Stimulated activated naive CD8-positive, alpha-beta T cell treated with anti-CD3 and anti-CD28 coated beads, Interleukin-15, amount 100 ng/mL, for 72 hours (primary cell): ENCODE measurements around the gene FCGBP.
"Not testable (repeated sequence)": the region's sequence is repeated elsewhere in the genome, so short reads cannot be mapped to it uniquely, and the experiment has no call there.

Experiments
- ATAC-seq: fragments of 150-1000 bp; cut with Tn5 transposase; 2 replicates; pipeline ENCODE4 v1.10.0; 2021; ENCODE audit warnings: mild to moderate bottlenecking, moderate library complexity
- DNase-seq, 2 donors: peaks; one replicate each; pipeline ENCODE4 v3.0.0; 2021 to 2022
- H3K27ac Mint-ChIP-seq, 2 donors: one replicate each; pipeline ENCODE4 v1.8.0; 2022; ENCODE audit warnings: mild to moderate bottlenecking in 2 of 2, mixed read lengths in 2 of 2, moderate library complexity in 2 of 2
- H3K27me3 Mint-ChIP-seq: one replicate; pipeline ENCODE4 v1.8.0; 2022; ENCODE audit warnings: mixed read lengths
- H3K4me1 Mint-ChIP-seq: one replicate; pipeline ENCODE4 v1.8.0; 2022; ENCODE audit warnings: mild to moderate bottlenecking, mixed read lengths
- H3K4me3 Mint-ChIP-seq, 2 donors: one replicate each; pipeline ENCODE4 v1.8.0; 2022; ENCODE audit warnings: mild to moderate bottlenecking in 2 of 2, mixed read lengths in 2 of 2, moderate library complexity in 1 of 2
- H3K9me3 Mint-ChIP-seq, 2 donors: one replicate each; pipeline ENCODE4 v1.8.0; 2022; ENCODE audit warnings: mixed read lengths in 2 of 2

FCGBP gene

GRCh38 chr19:39892506-39892902 lies 41.9 kb downstream of the FCGBP start:
- not testable (repeated sequence) for ATAC-seq
- H3K27ac Mint-ChIP-seq: peak overlapping the region in 1 of 2 donors; percentile 9

GRCh38 chr19:39891660-39892505 lies 42.6 kb downstream of the FCGBP start:
- Mint-ChIP-seq H3K27ac (peak overlapping the region in 1 of 2 donors; percentile 48), H3K4me1 (peaks cover 18% of the 10 kb centered on the region), H3K4me3 (peak overlapping the region in 1 of 2 donors; percentile 66)
- DNase-seq (peak in 1 of 2 donors; percentile 39), ATAC-seq (peak; percentile 13)
- not testable (repeated sequence) for H3K9me3 Mint-ChIP-seq, H3K27me3 Mint-ChIP-seq

More at GRCh38 chr19:39892506-39892902, 41.9 kb downstream of the FCGBP start:
- H3K4me1 Mint-ChIP-seq: peaks cover 18% of the 10 kb centered on the region
- peak in 1 of 2 donors; percentile 3 for DNase-seq
- H3K27me3 Mint-ChIP-seq, H3K9me3 Mint-ChIP-seq: not testable (repeated sequence)
- peak overlapping the region in 1 of 2 donors; percentile 66 for H3K4me3 Mint-ChIP-seq

GRCh38 chr19:39890755-39891551 lies 43.5 kb downstream of the FCGBP start:
- peak overlapping the region in 1 of 2 donors; percentile 26 for H3K4me3 Mint-ChIP-seq
- H3K9me3 Mint-ChIP-seq: no peaks in the 10 kb centered on the region
- peak overlapping the region; percentile 7 to 72 for H3K27ac Mint-ChIP-seq
- ATAC-seq (no peak), DNase-seq (no peak)
- H3K27me3 Mint-ChIP-seq: no peaks in the 10 kb centered on the region
- peaks cover 18% of the 10 kb centered on the region for H3K4me1 Mint-ChIP-seq

- not testable (repeated sequence) for ATAC-seq, H3K4me3 Mint-ChIP-seq, H3K27me3 Mint-ChIP-seq, DNase-seq, H3K9me3 Mint-ChIP-seq
- peaks cover 18% of the 10 kb centered on the region for H3K4me1 Mint-ChIP-seq
- H3K27ac Mint-ChIP-seq: peak overlapping the region; percentile 39 to 80
Observed at GRCh38 chr19:39889872-39890754, 44.3 kb downstream of the FCGBP start.

- not testable (repeated sequence) for DNase-seq, H3K27me3 Mint-ChIP-seq, H3K27ac Mint-ChIP-seq, H3K4me3 Mint-ChIP-seq, H3K9me3 Mint-ChIP-seq, ATAC-seq, H3K4me1 Mint-ChIP-seq
Observed at GRCh38 chr19:39887456-39887951, 46.9 kb downstream of the FCGBP start.

GRCh38 chr19:39885821-39886554 lies 48.4 kb downstream of the FCGBP start:
- H3K4me3 Mint-ChIP-seq, DNase-seq, ATAC-seq, H3K4me1 Mint-ChIP-seq, H3K9me3 Mint-ChIP-seq, H3K27me3 Mint-ChIP-seq, H3K27ac Mint-ChIP-seq: not testable (repeated sequence)

GRCh38 chr19:39884721-39885120 lies 49.7 kb downstream of the FCGBP start:
- not testable (repeated sequence) for H3K27me3 Mint-ChIP-seq, H3K9me3 Mint-ChIP-seq, H3K27ac Mint-ChIP-seq

More at GRCh38 chr19:39884721-39885120, 49.7 kb downstream of the FCGBP start:
- H3K4me1 Mint-ChIP-seq, ATAC-seq, DNase-seq, H3K4me3 Mint-ChIP-seq: not testable (repeated sequence)
